IMR-90 (cell line): Measurements from ENCODE around the gene MED17. TPM values are rescaled to one million over a fixed set of nuclear protein-coding genes. Genes with fewer than 3 reads are reported as not detected.
A peak's percentile ranks its signal among the peaks of the same experiment; 100 is the strongest.

ENCODE experiments used
- ATAC-seq: fragments of 200-7000 bp; cut with Tn5 transposase; 2 replicates; pipeline ENCODE4 v1.9.1; 2020; ENCODE audit warnings: low read depth, mild to moderate bottlenecking, moderate library complexity
- BruUV-seq: library from RNA; stranded (reverse); fragments of 400-500 nt; replicated peaks from 2 replicates; lab custom pipeline; 2021; lab: Mats Ljungman, UMichigan
- CTCF ChIA-PET: fragments of 300-600 bp; formaldehyde crosslinking; extraction: SDS; loops from one replicate; lab custom pipeline; 2021; ENCODE audit warnings: antibody characterized with exemption; lab: Yijun Ruan, JAX
- POLR2A ChIA-PET: fragments of 300-600 bp; sonication (Branson Sonifier 250); formaldehyde crosslinking; loops from one replicate; lab custom pipeline; 2022; ENCODE audit warnings: antibody characterized with exemption; ENCODE audit not compliant: unreplicated experiment; lab: Charles Lee
- DNase-seq: peaks from one replicate; pipeline ENCODE4 v3.0.0; 2013
- H2AFZ ChIP-seq: replicated peaks from 2 replicates; pipeline ENCODE3; 2013; ENCODE audit warnings: low read length, mild to moderate bottlenecking; ENCODE audit not compliant: poor library complexity
- H2AK5ac ChIP-seq: 2 replicates; pipeline ENCODE4 v1.6.1; 2013; ENCODE audit warnings: low read depth, low read length, inconsistent platforms
- H2AK9ac ChIP-seq: replicated peaks from 2 replicates; pipeline ENCODE3; 2013; ENCODE audit warnings: mild to moderate bottlenecking, low read depth, low read length, moderate library complexity; ENCODE audit not compliant: poor library complexity
- H2BK120ac ChIP-seq: 2 replicates; pipeline ENCODE4 v1.6.1; 2013; ENCODE audit warnings: low read depth, low read length, inconsistent platforms
- H2BK15ac ChIP-seq: 3 replicates; pipeline ENCODE4 v1.6.1; 2013; ENCODE audit warnings: low read depth, low read length, inconsistent platforms
- H2BK20ac ChIP-seq: 2 replicates; pipeline ENCODE4 v1.6.1; 2013; ENCODE audit warnings: low read depth, mild to moderate bottlenecking, inconsistent platforms, low read length, moderate library complexity
- H2BK5ac ChIP-seq: 2 replicates; pipeline ENCODE4 v1.6.1; 2013; ENCODE audit warnings: mild to moderate bottlenecking, low read depth, low read length, inconsistent platforms; ENCODE audit not compliant: poor library complexity, severe bottlenecking
- H3K14ac ChIP-seq: replicated peaks from 2 replicates; pipeline ENCODE4 v1.6.1; 2013; ENCODE audit warnings: low read depth, low read length, inconsistent platforms
- H3K18ac ChIP-seq: 2 replicates; pipeline ENCODE4 v1.6.1; 2013; ENCODE audit warnings: low read depth, low read length, control low read depth
- H3K23ac ChIP-seq: 2 replicates; pipeline ENCODE4 v1.6.1; 2013; ENCODE audit warnings: low read depth, low read length, inconsistent platforms
- H3K27ac ChIP-seq: 2 replicates; pipeline ENCODE4 v1.5.1; 2013; ENCODE audit warnings: mild to moderate bottlenecking, control low read depth, low read length; ENCODE audit not compliant: insufficient read depth
- H3K27me3 ChIP-seq: 2 replicates; pipeline ENCODE4 v1.6.1; 2013; ENCODE audit warnings: low read length; ENCODE audit not compliant: control insufficient read depth, insufficient read depth
- H3K36me3 ChIP-seq: 2 replicates; pipeline ENCODE4 v1.6.1; 2013; ENCODE audit warnings: low read length, mixed read lengths; ENCODE audit not compliant: control insufficient read depth, insufficient read depth
- H3K4ac ChIP-seq: 2 replicates; pipeline ENCODE4 v1.6.1; 2013; ENCODE audit warnings: low read depth, low read length, inconsistent platforms
- H3K4me1 ChIP-seq: 2 replicates; pipeline ENCODE4 v1.6.1; 2013; ENCODE audit warnings: low read length, mixed read lengths; ENCODE audit not compliant: control insufficient read depth, insufficient read depth
- H3K4me2 ChIP-seq: 2 replicates; pipeline ENCODE4 v1.6.1; 2013; ENCODE audit warnings: low read depth, mild to moderate bottlenecking, control low read depth, low read length, moderate library complexity
- H3K4me3 ChIP-seq: 2 replicates; pipeline ENCODE4 v1.5.1; 2013; ENCODE audit warnings: low read depth, mild to moderate bottlenecking, control low read depth, low read length, moderate library complexity; ENCODE audit not compliant: insufficient read depth
- H3K56ac ChIP-seq: 2 replicates; pipeline ENCODE4 v1.6.1; 2013; ENCODE audit warnings: low read length, inconsistent platforms; ENCODE audit not compliant: insufficient read depth; ENCODE audit errors: extremely low read depth
- H3K79me1 ChIP-seq, 2 experiments: 2 replicates each; pipeline ENCODE4 v1.6.1; 2013; ENCODE audit warnings: low read length in 2 of 2, inconsistent platforms in 1 of 2, low read depth in 1 of 2
- H3K9ac ChIP-seq: 2 replicates; pipeline ENCODE4 v1.6.1; 2013; ENCODE audit warnings: low read depth, low read length, control low read depth
- H3K9me1 ChIP-seq: 2 replicates; pipeline ENCODE4 v1.6.1; 2013; ENCODE audit warnings: low read length, inconsistent platforms; ENCODE audit not compliant: insufficient read depth
- H3K9me3 ChIP-seq: 2 replicates; pipeline ENCODE4 v1.6.1; 2013; ENCODE audit warnings: low read length; ENCODE audit not compliant: control insufficient read depth, insufficient read depth
- H4K20me1 ChIP-seq: 2 replicates; pipeline ENCODE4 v1.6.1; 2013; ENCODE audit warnings: low read length, inconsistent platforms; ENCODE audit not compliant: insufficient read depth
- H4K5ac ChIP-seq: 2 replicates; pipeline ENCODE4 v1.6.1; 2013; ENCODE audit warnings: mild to moderate bottlenecking, low read depth, low read length, control low read depth
- H4K8ac ChIP-seq, 2 experiments: 2 replicates each; pipeline ENCODE4 v1.6.1; 2013; ENCODE audit warnings: low read depth in 2 of 2, low read length in 2 of 2, control low read depth in 1 of 2, inconsistent platforms in 1 of 2
- H4K91ac ChIP-seq: 2 replicates; pipeline ENCODE4 v1.6.1; 2013; ENCODE audit warnings: low read depth, low read length, inconsistent platforms; ENCODE audit not compliant: insufficient read depth
- CTCF ChIP-seq: conservative IDR thresholded peaks from 2 replicates; pipeline ENCODE4 v1.5.1; 2012; ENCODE audit warnings: mild to moderate bottlenecking, low read depth, low read length, improper control_type of control experiment
- ELK1 ChIP-seq: fragments of 150-350 bp; IDR thresholded peaks from 2 replicates; pipeline ENCODE4 v1.6.1; 2016; ENCODE audit warnings: low read depth, mild to moderate bottlenecking, low read length, moderate library complexity, borderline replicate concordance
- FOS ChIP-seq: fragments of 150-350 bp; IDR thresholded peaks from 2 replicates; pipeline ENCODE4 v1.6.1; 2016; ENCODE audit warnings: low read depth, low read length
- MAFK ChIP-seq: IDR thresholded peaks from 2 replicates; pipeline ENCODE4 v1.6.1; 2012; ENCODE audit warnings: low read depth, low read length, improper control_type of control experiment
- MXI1 ChIP-seq: IDR thresholded peaks from 2 replicates; pipeline ENCODE4 v1.6.1; 2012; ENCODE audit warnings: low read depth, mild to moderate bottlenecking, low read length, moderate library complexity, borderline replicate concordance
- NFE2L2 ChIP-seq: fragments of 150-350 bp; IDR thresholded peaks from 2 replicates; pipeline ENCODE4 v1.6.1; 2016; ENCODE audit warnings: low read depth, mild to moderate bottlenecking, low read length
- POLR2A ChIP-seq: IDR thresholded peaks from 2 replicates; pipeline ENCODE4 v1.6.1; 2012; ENCODE audit warnings: mild to moderate bottlenecking, low read depth, low read length
- RFX5 ChIP-seq: IDR thresholded peaks from 2 replicates; pipeline ENCODE4 v1.8.0; 2012; ENCODE audit warnings: low read depth, mild to moderate bottlenecking, low read length, moderate library complexity
- USF2 ChIP-seq: fragments of 150-350 bp; IDR thresholded peaks from 2 replicates; pipeline ENCODE4 v1.6.1; 2017; ENCODE audit warnings: mild to moderate bottlenecking, antibody characterized with exemption, low read length, low read depth
- WGBS, 2 experiments: methylation state at CpG; one replicate each; pipeline versions ENCODE4 v1.1.5 to v1.1.7; 2013; ENCODE audit warnings: missing lambda C conversion rate in 2 of 2; ENCODE audit not compliant: insufficient read length in 1 of 2; ENCODE audit errors: extremely low coverage in 2 of 2; 5-methylcytosine and 5-hydroxymethylcytosine counted together
- dilution Hi-C: fragments of 300-500 bp; cut with HindIII; formaldehyde crosslinking; loops from one replicate; pipeline ENCODE4 v1.14.3; 2018; ENCODE audit warnings: low sequenced_read_pairs; ENCODE audit not compliant: unreplicated experiment
- in situ Hi-C: fragments of 300-500 bp; cut with MboI; formaldehyde crosslinking; loops from 3 replicates; pipeline ENCODE4 v1.14.3; 2019; ENCODE audit warnings: low sequenced_read_pairs, inconsistent platforms, mixed read lengths
- intact Hi-C: fragments of 100-400 bp; cut with micrococcal nuclease; formaldehyde crosslinking; loops from 2 replicates; pipeline ENCODE4 v1.10.0; 2022
- polyA plus RNA-seq, 3 experiments: library from polyadenylated mRNA; depleted of rRNA; stranded (reverse); fragments of >200 nt; gene quantifications; 2 replicates each; pipeline ENCODE4 v1.2.3, GENCODE V29; 2012; ENCODE audit warnings: low replicate concordance in 1 of 3
- total RNA-seq: library from RNA; depleted of rRNA; stranded (reverse); fragments of >200 nt; gene quantifications from 2 replicates; pipeline ENCODE4 v1.2.3, GENCODE V29; 2012

Gene MED17
- total and polyA plus RNA-seq, 2 of the 4 experiments (the other 2 are of a cell fraction), result 20.0 to 23.3 TPM

- Histone ChIP-seq H3K23ac (no peak overlapping the region), H3K9ac (peak overlapping the region; percentile 79; the same call in 1 of the 2 replicates), H2BK20ac (no peak overlapping the region), H3K18ac (no peak overlapping the region), H3K4ac (peak overlapping the region; percentile 49), H3K4me2 (peak overlapping the region; percentile 69), H2BK5ac (no peak overlapping the region), H3K27ac (no peak overlapping the region), H3K4me1 (peaks cover 4% of the 10 kb centered on the region; the same call in 1 of the 2 replicates), H2AFZ (no peak overlapping the region), H2BK15ac (no peak overlapping the region), H4K91ac (no peak overlapping the region), H3K9me3 (no peaks in the 10 kb centered on the region), H3K14ac (0 out of 2 replicates have a peak overlapping the region, but pooled peaks have one; percentile 8), H3K9me1 (peaks cover 4% of the 10 kb centered on the region; the same call in 1 of the 2 replicates), H4K20me1 (peaks cover 35% of the 10 kb centered on the region), H3K4me3 (peak overlapping the region; percentile 91), H4K5ac (peak overlapping the region; percentile 45; the same call in 1 of the 2 replicates), H2AK9ac (no peak overlapping the region), H3K27me3 (no peaks in the 10 kb centered on the region), H4K8ac (peak overlapping the region; percentile 52 to 92; a peak in 3 of 4 replicates), H2BK120ac (no peak overlapping the region), H3K56ac (no peak overlapping the region; the same call in 1 of the 2 replicates), H3K36me3 (peaks cover 3% of the 10 kb centered on the region; the same call in 1 of the 2 replicates), H3K79me1 (peaks cover 7 to 13% of the 10 kb centered on the region in 2 experiments; a peak in 2 of 4 replicates), H2AK5ac (0 out of 2 replicates have a peak overlapping the region, but pooled peaks have one; percentile 40)
- WGBS, 2 experiments, result 100% methylated on average over 2 of the region's 7 CpGs; no CpG with 5 or more reads in 1 of the 2 experiments
- intact Hi-C loops, result no loop called here
- in situ Hi-C loops, result no loop called here
- TF ChIP-seq USF2 (no peak), FOS (no peak), ELK1 (no peak), RFX5 (no peak), MXI1 (no peak), NFE2L2 (no peak), POLR2A (no peak), CTCF (no peak), MAFK (no peak)
- DNase-seq (no peak), ATAC-seq (no peak)
- no TSS peak for BruUV-seq
- CTCF ChIA-PET, result no interaction called here
- dilution Hi-C loops, result no loop called here
- POLR2A ChIA-PET, result interaction anchor here (1.3 kb wide), 2 partner anchors 15 to 43 kb away, joined by 3 to 6 read pairs; no protein-coding TSS in a partner anchor
Observed at GRCh38 chr11:93783362-93783761, 720 bp upstream of the MED17 start.
